Activated effector memory CD4-positive, alpha-beta T cell treated with anti-CD3 and anti-CD28 coated beads, Interleukin-2, amount 50 U/mL, for 16 hours (primary cell): Measurements from ENCODE around the gene STX18.
A peak's percentile ranks its signal among the peaks of the same experiment; 100 is the strongest.
"Not testable (repeated sequence)": the region's sequence is repeated elsewhere in the genome, so short reads cannot be mapped to it uniquely, and the experiment has no call there.

Experiments used
- DNase-seq: peaks from one replicate; pipeline ENCODE4 v3.0.0-alpha.2; 2020

Gene STX18

GRCh38 chr4:4433941-4434340, 107.9 kb downstream of the STX18 start:
- DNase-seq = no peak

DNA sequence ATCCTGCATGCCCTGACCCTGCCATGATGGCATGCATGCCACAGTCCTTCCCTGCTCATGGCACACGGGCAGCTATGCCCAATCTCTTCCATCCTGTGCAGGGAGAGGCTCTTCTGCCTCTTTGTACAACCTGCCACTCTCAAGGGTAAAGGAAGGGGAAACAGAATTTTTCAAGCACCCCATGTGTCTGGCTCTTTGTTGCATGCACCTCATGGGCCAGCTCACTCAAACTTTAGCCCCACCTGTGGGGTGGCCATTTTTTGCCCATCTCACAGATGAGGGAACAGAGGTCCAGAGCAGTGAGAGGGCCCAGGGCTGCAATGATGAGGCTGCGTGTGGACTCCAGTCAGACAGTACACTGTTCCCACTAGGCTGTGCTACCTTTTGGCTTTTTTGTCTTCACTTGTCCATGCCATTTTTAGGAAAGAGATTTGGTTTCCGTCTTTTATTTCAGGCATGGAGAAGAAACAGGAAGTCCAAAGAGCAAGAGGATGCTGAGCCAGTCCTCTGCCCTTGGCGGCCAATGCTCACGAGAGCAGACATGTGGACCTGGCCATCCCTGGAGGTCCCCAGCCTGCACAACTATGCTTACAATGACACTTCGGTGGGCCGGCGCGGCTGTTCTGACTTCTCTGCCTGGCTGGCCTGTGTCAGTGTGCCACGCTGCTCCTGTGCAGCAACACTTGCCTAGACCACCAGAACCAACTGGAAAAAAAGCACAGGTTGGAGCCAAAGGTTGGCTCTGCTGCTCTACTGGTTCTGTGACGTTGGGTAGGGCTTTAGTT, 109.3 kb downstream of the STX18 start:
- DNase-seq = no peak

- peak; percentile 73 for DNase-seq
Measured at GRCh38 chr4:4430492-4431195, 111.2 kb downstream of the STX18 start.

DNA sequence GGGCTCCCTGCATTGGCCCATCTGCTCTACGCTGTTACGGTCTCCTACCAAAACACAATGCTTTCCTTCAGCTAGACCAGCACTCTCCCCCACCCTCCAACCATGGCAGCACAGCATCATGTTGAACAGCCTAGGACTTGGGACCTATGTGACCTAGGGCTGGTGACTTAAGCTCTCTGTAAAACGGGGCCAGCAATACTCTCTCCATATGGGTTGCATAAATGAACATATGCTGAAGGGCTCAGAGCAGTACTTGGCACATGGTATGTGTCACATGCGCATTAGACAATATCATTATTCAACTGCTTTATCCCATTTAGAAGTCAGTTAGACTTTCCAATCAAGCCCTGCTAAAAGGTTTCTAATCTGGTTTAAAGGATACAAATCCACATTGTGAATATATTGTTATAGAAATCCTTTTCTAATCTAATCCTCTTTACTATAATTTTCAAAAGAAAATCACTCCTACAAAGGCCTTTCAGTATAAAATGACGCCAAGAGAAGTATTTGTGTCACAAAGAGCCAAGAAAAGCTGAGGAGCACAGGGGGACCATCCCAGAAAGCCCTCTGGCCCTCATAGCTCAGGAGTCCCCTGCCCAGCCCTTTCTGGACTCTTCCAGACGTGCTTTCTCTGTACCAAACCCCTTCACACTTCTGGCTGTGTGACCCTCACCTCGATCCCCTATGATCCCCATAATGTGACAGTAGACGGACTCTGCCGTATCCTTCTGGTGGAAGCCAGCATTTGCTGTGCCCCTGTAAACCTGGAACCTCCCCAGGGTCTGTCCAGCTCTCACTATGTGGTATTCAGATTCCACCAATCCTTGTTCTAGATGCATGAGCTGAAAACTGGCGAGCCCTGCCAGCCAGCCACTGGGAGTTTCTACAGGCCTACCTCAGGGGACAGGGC, 112.6 kb downstream of the STX18 start:
- no peak for DNase-seq

DNA sequence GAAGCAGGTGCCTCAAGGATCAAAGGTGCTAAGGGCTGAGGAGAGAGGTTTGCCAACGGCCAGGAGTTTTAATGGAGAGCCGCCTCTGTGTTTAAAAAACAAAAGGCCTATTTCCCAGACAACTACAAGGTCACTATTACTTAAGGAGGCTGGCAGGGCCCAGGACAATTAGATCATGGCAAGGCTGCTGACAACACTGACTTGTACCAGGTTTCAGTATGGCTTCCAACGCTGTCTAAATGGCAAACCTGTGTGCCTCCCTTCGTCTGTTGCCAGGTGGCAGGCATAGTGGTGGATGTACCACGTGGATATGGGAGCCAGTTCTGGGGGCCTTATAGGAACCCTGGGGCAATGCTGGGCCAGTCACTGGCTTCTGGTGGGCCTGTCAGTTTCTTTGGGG, 114.0 kb downstream of the STX18 start:
- DNase-seq = no peak

DNA sequence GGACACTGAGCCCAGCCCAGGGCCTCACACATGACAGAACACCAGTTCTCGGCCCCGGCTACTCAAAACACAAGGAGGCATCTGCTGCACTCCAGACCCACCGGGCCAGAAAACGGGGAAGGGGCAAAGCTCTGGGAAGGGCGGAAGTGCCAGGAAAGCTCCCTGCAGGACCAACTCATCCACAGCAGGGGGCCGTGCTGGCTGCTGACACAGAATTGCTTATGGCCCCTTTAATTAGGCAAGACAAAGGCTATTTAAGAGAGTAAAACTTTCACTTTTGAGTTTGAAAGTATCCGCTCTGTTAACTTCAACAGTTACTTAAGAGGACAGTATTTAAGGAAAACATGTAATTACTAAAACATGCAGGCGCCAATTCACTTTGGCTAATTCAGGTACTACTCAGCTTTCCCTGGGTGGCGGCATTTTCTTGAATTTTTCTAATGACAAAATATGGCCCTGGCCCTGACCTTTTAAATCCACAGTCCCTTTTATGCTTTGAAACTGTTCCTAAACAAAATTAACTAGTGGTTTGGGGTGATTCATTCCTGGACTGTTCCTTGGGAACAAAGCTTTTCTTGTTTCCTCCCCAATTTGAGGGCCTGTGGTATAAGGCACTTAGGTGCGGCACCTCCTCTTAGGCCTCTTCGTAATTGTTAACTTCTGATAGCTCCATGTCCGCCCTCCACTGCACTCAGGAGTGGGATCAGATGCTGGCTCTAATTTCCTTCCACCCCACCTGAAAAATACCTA, 114.6 kb downstream of the STX18 start:
- peak; percentile 52 for DNase-seq

- DNase-seq = peak; percentile 47
Measured at GRCh38 chr4:4426511-4427120, 115.2 kb downstream of the STX18 start.

- peak; percentile 45 for DNase-seq
Measured at GRCh38 chr4:4425696-4426095, 116.2 kb downstream of the STX18 start.

DNA sequence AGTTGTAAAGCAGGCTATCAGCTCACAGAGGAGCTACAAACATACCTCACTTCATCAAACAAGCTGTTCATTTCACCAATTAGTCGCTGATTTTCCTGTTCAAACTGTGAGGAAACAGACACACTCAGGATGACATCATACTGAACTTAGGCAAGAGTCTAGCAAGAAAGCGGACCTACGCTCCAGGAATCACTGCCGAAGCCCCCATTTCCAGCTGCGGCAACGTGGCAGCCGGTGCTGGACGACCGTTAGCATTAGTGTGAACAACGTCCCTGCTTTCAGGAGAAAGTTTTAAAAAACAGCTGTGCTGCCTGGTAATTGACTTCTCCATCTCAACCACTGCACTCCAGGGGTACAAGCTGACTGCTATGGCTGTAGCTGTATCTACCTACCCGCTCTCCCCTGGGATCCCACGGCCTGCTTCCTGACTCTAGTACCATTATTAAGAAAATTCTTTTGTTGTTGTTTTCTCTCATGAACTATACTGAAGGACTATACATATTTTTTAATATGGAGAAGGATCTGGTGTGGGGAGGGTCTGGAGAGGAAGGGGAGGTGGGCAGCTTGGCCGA, 116.6 kb downstream of the STX18 start:
- DNase-seq = no peak

DNA sequence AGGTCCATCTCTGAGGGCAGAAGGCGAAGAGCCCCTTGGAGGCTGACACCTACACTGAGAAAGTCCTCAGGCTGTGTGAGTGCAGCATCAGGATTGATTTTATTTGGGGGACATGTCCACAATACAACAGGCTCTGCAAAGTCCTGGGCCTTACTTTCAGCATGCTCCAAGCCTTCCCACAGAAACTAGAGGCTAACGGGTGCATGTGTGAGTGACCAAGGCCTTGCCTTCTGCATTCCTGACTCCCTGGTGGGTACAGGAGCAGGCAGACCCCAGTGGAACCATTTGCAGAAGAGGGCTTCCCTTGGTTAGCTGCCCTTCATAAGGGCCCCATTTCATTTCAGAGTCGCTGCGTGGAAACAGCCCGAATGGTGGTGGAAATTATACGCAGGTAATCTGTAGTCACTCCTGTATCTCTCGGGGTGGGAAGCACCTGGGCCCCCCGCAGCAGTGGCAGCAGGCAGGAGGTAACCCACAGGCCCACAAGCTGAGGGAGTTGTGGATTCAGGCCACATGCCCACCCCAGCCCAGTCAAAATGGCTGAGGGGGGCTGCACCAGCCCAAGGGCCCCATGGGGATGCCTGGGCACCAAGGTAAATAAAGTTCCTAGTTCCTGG, 117.2 kb downstream of the STX18 start:
- no peak for DNase-seq

GRCh38 chr4:4423706-4424498, 117.9 kb downstream of the STX18 start:
- DNase-seq = no peak

- DNase-seq = peak; percentile 53
Measured at GRCh38 chr4:4422856-4423499, 118.9 kb downstream of the STX18 start.

GRCh38 chr4:4422117-4422516, 119.7 kb downstream of the STX18 start:
- DNase-seq = not testable (repeated sequence)

DNA sequence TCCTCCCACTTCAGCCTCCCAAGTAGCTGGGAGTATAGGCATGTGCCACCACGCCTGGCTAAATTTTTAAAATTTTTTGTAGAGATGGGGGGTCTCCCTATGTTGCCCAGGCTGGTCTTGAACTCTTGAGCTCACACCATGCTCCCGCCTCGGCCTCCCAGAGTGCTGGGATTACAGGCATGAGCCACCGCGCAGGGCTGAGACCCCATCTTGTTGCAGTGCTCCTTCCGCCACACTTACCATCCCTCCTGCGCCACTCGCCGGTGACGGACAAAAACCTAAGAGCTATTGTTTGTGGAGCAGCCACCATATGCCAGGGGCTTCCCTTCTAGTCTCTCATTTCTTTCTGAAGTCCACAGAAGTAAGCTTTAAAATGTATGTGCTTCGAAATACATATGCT, 120.5 kb downstream of the STX18 start:
- DNase-seq = peak; percentile 45

- peak; percentile 38 for DNase-seq
Measured at GRCh38 chr4:4420421-4420820, 121.4 kb downstream of the STX18 start.

DNA sequence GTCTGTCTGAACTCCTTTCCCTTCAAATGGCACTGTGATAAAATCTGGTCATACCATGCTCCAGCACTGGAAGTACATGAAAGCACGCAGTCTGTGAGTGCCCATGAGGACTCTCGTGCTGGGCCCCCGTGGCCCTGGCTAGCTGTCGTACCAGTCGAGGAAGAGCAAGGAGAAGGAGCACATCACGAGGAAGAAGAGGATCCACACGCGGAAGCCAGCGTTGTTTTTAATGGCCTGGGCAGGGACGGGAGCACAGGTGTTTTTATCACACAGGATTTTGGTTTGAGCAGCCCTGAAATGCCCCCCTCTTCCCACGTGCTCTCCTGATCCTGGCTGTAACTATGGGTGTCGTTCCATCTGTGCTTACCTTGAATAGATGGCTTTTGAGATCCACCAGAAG, 122.0 kb downstream of the STX18 start:
- DNase-seq = peak; percentile 44

GRCh38 chr4:4418676-4419390, 123.0 kb downstream of the STX18 start:
- peak; percentile 63 for DNase-seq

- DNase-seq = peak; percentile 63
Measured at GRCh38 chr4:4417886-4418285, 124.0 kb downstream of the STX18 start.

GRCh38 chr4:4416981-4417380, 124.9 kb downstream of the STX18 start:
- peak; percentile 41 for DNase-seq
